K562 (cell line): ENCODE results near the gene MIP. TPM values are rescaled to one million over a fixed set of nuclear protein-coding genes. Genes with fewer than 3 reads are reported as not detected.
A peak's percentile ranks its signal among the peaks of the same experiment; 100 is the strongest.

ENCODE experiments used
- ATAC-seq: fragments of 200-7000 bp; cut with Tn5 transposase; 3 replicates; pipeline ENCODE4 v1.9.1; 2020; ENCODE audit warnings: moderate library complexity
- BruUV-seq: library from RNA; stranded (reverse); fragments of 400-500 nt; replicated peaks from 2 replicates; lab custom pipeline; 2021; lab: Mats Ljungman, UMichigan
- CTCF ChIA-PET: fragments of 300-600 bp; formaldehyde crosslinking; extraction: SDS; loops from one replicate; lab custom pipeline; 2021; ENCODE audit warnings: low intra/inter-chr PET ratio; lab: Yijun Ruan, JAX
- POLR2A ChIA-PET: fragments of 300-600, 350-650 bp; sonication (Branson Sonifier 250); formaldehyde crosslinking; extraction: SDS; loops from one replicate; lab custom pipeline; 2021; ENCODE audit warnings: antibody characterized with exemption, inconsistent platforms; lab: Yijun Ruan, JAX
- DNase-seq, 4 experiments: peaks; one replicate each; pipeline versions ENCODE4 v3.0.0 to v3.0.0-alpha.2; 2011 to 2018; ENCODE audit warnings: low spot score in 3 of 4, mixed read lengths in 3 of 4; ENCODE audit errors: extremely low read depth in 1 of 4
- FAIRE-seq: peaks from 2 replicates; lab custom pipeline; 2011; peaks lifted over from hg19 to GRCh38; lab: Jason Lieb, UNC
- H2AFZ ChIP-seq: 2 replicates; pipeline ENCODE4 v1.6.0; 2011; ENCODE audit warnings: low read depth, low read length, control low read depth, inconsistent platforms
- H3K27ac ChIP-seq: fragments of 200-600 bp; 3 replicates; pipeline ENCODE4 v1.8.0; 2011; ENCODE audit warnings: low read depth, mild to moderate bottlenecking, control low read depth, inconsistent platforms, low read length, moderate library complexity, mixed read lengths; ENCODE audit errors: extremely low read depth
- H3K27me3 ChIP-seq, 2 experiments: fragments of 300-600 bp in 1 of 2; 2 replicates in 1 of 2; 3 replicates in 1 of 2; pipeline versions ENCODE4 v1.6.0 to v1.8.0; 2011; ENCODE audit warnings: inconsistent platforms in 2 of 2, low read length in 2 of 2, mild to moderate bottlenecking in 1 of 2, mixed read lengths in 1 of 2, moderate library complexity in 1 of 2; ENCODE audit not compliant: control insufficient read depth in 2 of 2, insufficient read depth in 2 of 2
- H3K36me3 ChIP-seq: fragments of 300-600 bp; 3 replicates; pipeline ENCODE4 v1.8.0; 2011; ENCODE audit warnings: mild to moderate bottlenecking, low read length, inconsistent platforms; ENCODE audit not compliant: control insufficient read depth, insufficient read depth
- H3K4me1 ChIP-seq, 2 experiments: fragments of 200-600 bp in 1 of 2; replicated peaks in 1 of 2; 2 replicates in 1 of 2; 3 replicates in 1 of 2; pipeline versions ENCODE4 v1.5.1 to v1.8.0; 2011; ENCODE audit warnings: inconsistent platforms in 2 of 2, low read length in 2 of 2, mild to moderate bottlenecking in 1 of 2, mixed read lengths in 1 of 2, moderate library complexity in 1 of 2; ENCODE audit not compliant: control insufficient read depth in 2 of 2, insufficient read depth in 2 of 2
- H3K4me2 ChIP-seq: 2 replicates; pipeline ENCODE4 v1.6.1; 2011; ENCODE audit warnings: low read length, control low read depth, inconsistent platforms, mixed read lengths; ENCODE audit not compliant: insufficient read depth
- H3K4me3 ChIP-seq: fragments of 200-600 bp; sonication (generic), shearing (Covaris generic); 2 replicates; pipeline ENCODE4 v1.5.1; 2016; ENCODE audit warnings: control low read depth, inconsistent platforms
- H3K79me2 ChIP-seq: fragments of 200-600 bp; 3 replicates; pipeline ENCODE4 v1.8.0; 2011; ENCODE audit warnings: low read length, inconsistent platforms; ENCODE audit not compliant: control insufficient read depth, insufficient read depth
- H3K9ac ChIP-seq, 2 experiments: 2 replicates each; pipeline versions ENCODE4 v1.6.0 to v1.6.1; 2011; ENCODE audit warnings: low read depth in 2 of 2, low read length in 2 of 2, control low read depth in 1 of 2, inconsistent platforms in 1 of 2, mild to moderate bottlenecking in 1 of 2, mixed read lengths in 1 of 2; ENCODE audit not compliant: insufficient read depth in 1 of 2
- H3K9me1 ChIP-seq: one replicate; pipeline ENCODE4 v1.6.0; 2011; ENCODE audit warnings: inconsistent platforms, mild to moderate bottlenecking, low read length, moderate library complexity; ENCODE audit not compliant: control insufficient read depth, insufficient read depth
- H3K9me3 ChIP-seq: replicated peaks from 2 replicates; pipeline ENCODE4 v1.5.1; 2011; ENCODE audit warnings: low read depth, low read length, inconsistent platforms; ENCODE audit not compliant: control insufficient read depth, insufficient read depth
- H4K20me1 ChIP-seq: replicated peaks from 2 replicates; pipeline ENCODE4 v1.6.1; 2011; ENCODE audit warnings: low read length, inconsistent platforms, mixed read lengths; ENCODE audit not compliant: control insufficient read depth, insufficient read depth
- ARNT ChIP-seq, 2 experiments: fragments of 450-650 bp; IDR thresholded peaks; 2 replicates each; pipeline ENCODE4 v1.6.1; 2016; ENCODE audit warnings: mild to moderate bottlenecking in 1 of 2
- CAMTA2 ChIP-seq: fragments of 250-450 bp; sonication (Bioruptor Pico); conservative IDR thresholded peaks from 2 replicates; pipeline ENCODE4 v1.5.1; 2022
- CTBP1 ChIP-seq: fragments of 450-650 bp; IDR thresholded peaks from 2 replicates; pipeline ENCODE4 v1.6.1; 2016; ENCODE audit warnings: borderline replicate concordance
- IFI16 ChIP-seq: fragments of 250-450 bp; sonication (Bioruptor Pico); IDR thresholded peaks from 2 replicates; pipeline ENCODE4 v2.1.2; 2022; ENCODE audit warnings: mild to moderate bottlenecking, inconsistent platforms
- MAZ ChIP-seq, 2 experiments: fragments of 450-650 bp in 1 of 2; sonication (generic) in 1 of 2; formaldehyde crosslinking; IDR thresholded peaks in 1 of 2; conservative IDR thresholded peaks in 1 of 2; 2 replicates each; pipeline versions ENCODE4 v1.4.0 to v1.5.0; 2020; ENCODE audit warnings: mild to moderate bottlenecking in 1 of 2, missing genetic modification reagents in 1 of 2
- MITF ChIP-seq: IDR thresholded peaks from 2 replicates; pipeline ENCODE4 v1.6.1; 2014; ENCODE audit warnings: antibody characterized with exemption
- TAF15 ChIP-seq: fragments of 200-400 bp; formaldehyde crosslinking; IDR thresholded peaks from 2 replicates; pipeline ENCODE4 v1.6.1; 2017; ENCODE audit warnings: mild to moderate bottlenecking, low read depth, low read length, moderate library complexity
- ZFP30 ChIP-seq: fragments of 250-450 bp; sonication (Bioruptor Pico); IDR thresholded peaks from 2 replicates; pipeline ENCODE4 v1.8.0; 2022; ENCODE audit warnings: moderate library complexity, mild to moderate bottlenecking, inconsistent platforms, borderline replicate concordance
- WGBS: fragments of 100-300 bp; shearing (Covaris generic); methylation state at CpG from one replicate; pipeline ENCODE4 v1.1.6; 2016; ENCODE audit warnings: low coverage, mixed read lengths; ENCODE audit not compliant: insufficient coverage; ENCODE audit errors: missing lambda C conversion rate; 5-methylcytosine and 5-hydroxymethylcytosine counted together
- in situ Hi-C: fragments of 300-500 bp; cut with MboI; formaldehyde crosslinking; loops from 4 replicates; pipeline ENCODE4 v1.15.0; 2018; ENCODE audit warnings: inconsistent platforms, mixed read lengths
- intact Hi-C: fragments of 100-400 bp; cut with micrococcal nuclease; formaldehyde crosslinking; loops from 2 replicates; pipeline ENCODE4 v1.14.2; 2022
- polyA plus RNA-seq, 8 experiments: library from polyadenylated mRNA; depleted of rRNA in 4 of 8; stranded (reverse) in 5 of 8; unstranded in 3 of 8; fragments of >200 nt; fragmentation: Nextera tagmentation in 2 of 8; fragmentation: Illumina TruSeq in 1 of 8; extraction: Ambion mirVana in 2 of 8; extraction: Trizol in 1 of 8; gene quantifications; 2 replicates each; pipeline versions ENCODE4 v1.2.1 to v1.2.3, GENCODE V29; 2011 to 2014; ENCODE audit warnings: inconsistent platforms in 1 of 8, missing spikeins in 1 of 8
- total RNA-seq, 7 experiments: library from RNA; depleted of rRNA in 6 of 7; stranded (reverse); fragments of >200 nt in 6 of 7; fragmentation: Illumina TruSeq in 2 of 7; extraction: Trizol in 2 of 7; gene quantifications; 2 replicates each; pipeline versions ENCODE4 v1.2.1 to v1.2.3, GENCODE V29; 2011 to 2021; ENCODE audit warnings: low replicate concordance in 1 of 7
- TF ChIP-seq, protein P1 (sequence below), 3 experiments: fragments of 200-800 bp in 1 of 3; fragments of 250-450 bp in 1 of 3; fragments of 450-650 bp in 1 of 3; sonication (Bioruptor Pico) in 1 of 3; sonication (Bioruptor generic) in 1 of 3; formaldehyde crosslinking in 1 of 3; IDR thresholded peaks; 2 replicates each; pipeline versions ENCODE4 v1.6.1 to v1.8.0; 2016 to 2022; ENCODE audit warnings: mild to moderate bottlenecking in 2 of 3, missing genetic modification characterization in 2 of 3, missing compliant biosample characterization in 1 of 3, moderate library complexity in 1 of 3

Gene MIP
- total and polyA plus RNA-seq, 9 of the 15 experiments (the other 6 are each of a cell fraction or from before 2014, with no cell fraction given): 0.09 to 0.36 (median 0.19) TPM; not detected in 5

DNA sequence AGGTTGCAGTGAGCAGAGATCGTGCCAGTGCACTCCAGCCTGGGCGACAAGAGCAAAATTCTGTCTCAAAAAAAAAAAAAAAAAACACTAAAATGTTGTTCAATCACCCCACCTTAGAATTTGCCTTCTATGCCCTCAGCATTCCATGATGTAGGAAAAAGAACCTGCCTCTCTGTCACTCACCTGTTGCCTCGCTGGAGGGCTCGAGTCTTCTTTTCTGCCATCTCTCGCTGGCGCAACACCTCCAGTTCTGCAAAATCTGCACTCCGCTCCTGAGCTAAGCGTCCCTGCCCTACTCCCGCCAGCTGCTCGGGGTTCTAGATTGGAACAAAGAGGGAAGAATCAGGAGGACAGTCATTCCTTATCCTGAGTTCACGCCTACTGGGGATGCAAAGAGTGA, 23.2 kb downstream of the MIP start:
- in situ Hi-C loops: no loop called here
- BruUV-seq: no TSS peak
- Histone ChIP-seq H3K9me1 (no peaks in the 10 kb centered on the region), H3K4me1 (no peaks in the 10 kb centered on the region; a peak in 2 of 5 replicates), H3K4me3 (no peak overlapping the region), H3K9me3 (no peaks in the 10 kb centered on the region), H3K4me2 (no peak overlapping the region), H4K20me1 (no peaks in the 10 kb centered on the region), H2AFZ (no peak overlapping the region), H3K27ac (no peak overlapping the region), H3K9ac (0 out of 4 replicates have a peak overlapping the region, but pooled peaks of 1 of the 2 experiments have one; percentile 35), H3K36me3 (peaks cover 62% of the 10 kb centered on the region), H3K27me3 (no peaks in the 10 kb centered on the region), H3K79me2 (peaks cover 11% of the 10 kb centered on the region; the same call in 2 of the 3 replicates)
- DNase-seq (no peak), FAIRE-seq (no peak), ATAC-seq (no peak)
- intact Hi-C loops: no loop called here
- TF ChIP-seq MITF: no peak
- no peak for TF ChIP-seq CAMTA2 (CRISPR knock-in tag)
- no peak for TF ChIP-seq CTBP1
- TF ChIP-seq IFI16 (CRISPR knock-in tag): no peak
- WGBS: 96% methylated on average over 9 of the region's 11 CpGs
- CTCF ChIA-PET: no interaction called here
- POLR2A ChIA-PET: no interaction called here

- no peaks in the 10 kb centered on the region for H3K79me2 ChIP-seq
- DNase-seq (no peak), FAIRE-seq (no peak), ATAC-seq (no peak)
- H3K36me3 ChIP-seq: peaks cover 86% of the 10 kb centered on the region
- no peak overlapping the region for H3K4me2 ChIP-seq
- no TSS peak for BruUV-seq
- no peaks in the 10 kb centered on the region for H3K9me1 ChIP-seq
- 57% methylated on average over 3 of the region's 3 CpGs for WGBS
- no peaks in the 10 kb centered on the region for H3K4me1 ChIP-seq
- CTCF ChIA-PET: no interaction called here
- no peak overlapping the region for H3K9ac ChIP-seq
- intact Hi-C loops: no loop called here
- H4K20me1 ChIP-seq: no peaks in the 10 kb centered on the region
- no peak overlapping the region for H2AFZ ChIP-seq
- no peaks in the 10 kb centered on the region for H3K9me3 ChIP-seq
- TF ChIP-seq MAZ (CRISPR knock-in tag; conservative IDR thresholded peaks at IDR 0.05 in 1 of 2, IDR thresholded peaks at IDR 0.05 in 1 of 2) (no peak), TAF15 (no peak), ZFP30 (no peak), ARNT (IDR thresholded peaks at IDR 0.05) (no peak)
- TF ChIP-seq, protein P1, sequence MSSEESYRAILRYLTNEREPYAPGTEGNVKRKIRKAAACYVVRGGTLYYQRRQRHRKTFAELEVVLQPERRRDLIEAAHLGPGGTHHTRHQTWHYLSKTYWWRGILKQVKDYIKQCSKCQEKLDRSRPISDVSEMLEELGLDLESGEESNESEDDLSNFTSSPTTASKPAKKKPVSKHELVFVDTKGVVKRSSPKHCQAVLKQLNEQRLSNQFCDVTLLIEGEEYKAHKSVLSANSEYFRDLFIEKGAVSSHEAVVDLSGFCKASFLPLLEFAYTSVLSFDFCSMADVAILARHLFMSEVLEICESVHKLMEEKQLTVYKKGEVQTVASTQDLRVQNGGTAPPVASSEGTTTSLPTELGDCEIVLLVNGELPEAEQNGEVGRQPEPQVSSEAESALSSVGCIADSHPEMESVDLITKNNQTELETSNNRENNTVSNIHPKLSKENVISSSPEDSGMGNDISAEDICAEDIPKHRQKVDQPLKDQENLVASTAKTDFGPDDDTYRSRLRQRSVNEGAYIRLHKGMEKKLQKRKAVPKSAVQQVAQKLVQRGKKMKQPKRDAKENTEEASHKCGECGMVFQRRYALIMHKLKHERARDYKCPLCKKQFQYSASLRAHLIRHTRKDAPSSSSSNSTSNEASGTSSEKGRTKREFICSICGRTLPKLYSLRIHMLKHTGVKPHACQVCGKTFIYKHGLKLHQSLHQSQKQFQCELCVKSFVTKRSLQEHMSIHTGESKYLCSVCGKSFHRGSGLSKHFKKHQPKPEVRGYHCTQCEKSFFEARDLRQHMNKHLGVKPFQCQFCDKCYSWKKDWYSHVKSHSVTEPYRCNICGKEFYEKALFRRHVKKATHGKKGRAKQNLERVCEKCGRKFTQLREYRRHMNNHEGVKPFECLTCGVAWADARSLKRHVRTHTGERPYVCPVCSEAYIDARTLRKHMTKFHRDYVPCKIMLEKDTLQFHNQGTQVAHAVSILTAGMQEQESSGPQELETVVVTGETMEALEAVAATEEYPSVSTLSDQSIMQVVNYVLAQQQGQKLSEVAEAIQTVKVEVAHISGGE (CRISPR knock-in tag; IDR thresholded peaks at IDR 0.05): no peak
- POLR2A ChIA-PET: interaction anchor here (0.7 to 2.7 kb wide), 2 partner anchors 11 to 75 kb away, joined by 3 to 12 read pairs; no protein-coding TSS in a partner anchor
- in situ Hi-C loops: no loop called here
- H3K4me3 ChIP-seq: no peak overlapping the region
- H3K27ac ChIP-seq: no peak overlapping the region
- H3K27me3 ChIP-seq: no peaks in the 10 kb centered on the region
Observed at GRCh38 chr12:56425940-56426438, 28.5 kb downstream of the MIP start.
